HG03025 (cell line): ENCODE measurements around the gene RAB40C.

Experiments used
- ATAC-seq: cut with Tn5 transposase; IDR thresholded peaks from one replicate; pipeline ENCODE4 v1.9.1; 2021; ENCODE audit warnings: mild to moderate bottlenecking, moderate library complexity; ENCODE audit not compliant: unreplicated experiment, low FRiP score

The RAB40C gene

DNA sequence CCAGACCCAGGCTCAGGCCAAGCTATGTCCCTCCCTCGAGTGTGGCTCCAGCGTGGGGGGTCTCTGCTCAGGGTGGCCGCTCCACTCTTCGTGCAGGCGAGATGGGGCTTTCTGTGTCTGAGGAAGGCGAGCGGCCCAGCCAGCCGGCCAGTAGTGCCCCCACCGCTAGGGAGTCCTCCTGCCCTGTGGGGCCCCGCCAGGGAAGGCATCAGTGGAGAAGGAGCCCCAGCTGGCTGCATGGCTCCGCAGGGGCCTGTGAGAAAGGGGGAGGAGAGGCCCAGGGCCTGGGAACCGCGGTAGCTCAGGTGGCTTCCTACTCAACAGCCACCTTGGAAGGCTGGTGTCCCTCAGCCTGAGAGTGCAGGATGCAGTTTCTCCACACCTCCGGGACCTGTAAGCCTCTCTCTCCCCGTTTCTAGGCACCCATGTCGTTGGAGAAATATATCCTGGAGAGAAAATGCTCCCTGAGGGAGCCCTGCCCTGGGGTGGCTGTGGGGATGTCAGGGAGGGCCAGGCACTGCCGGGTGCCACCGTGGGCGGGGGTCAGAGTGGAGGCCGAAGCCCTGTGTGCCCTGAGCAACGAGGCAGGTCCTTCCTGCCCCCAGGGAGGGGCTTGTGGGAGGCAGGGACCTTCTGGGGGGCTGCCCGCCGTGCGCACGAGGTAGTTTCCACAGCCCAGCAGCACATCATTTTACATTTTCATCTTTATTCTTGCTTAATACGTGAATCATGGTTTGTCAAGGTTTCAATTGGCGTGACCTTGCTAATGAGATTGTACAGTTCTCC is 16.8 kb upstream of the RAB40C start:
- no peak for ATAC-seq

DNA sequence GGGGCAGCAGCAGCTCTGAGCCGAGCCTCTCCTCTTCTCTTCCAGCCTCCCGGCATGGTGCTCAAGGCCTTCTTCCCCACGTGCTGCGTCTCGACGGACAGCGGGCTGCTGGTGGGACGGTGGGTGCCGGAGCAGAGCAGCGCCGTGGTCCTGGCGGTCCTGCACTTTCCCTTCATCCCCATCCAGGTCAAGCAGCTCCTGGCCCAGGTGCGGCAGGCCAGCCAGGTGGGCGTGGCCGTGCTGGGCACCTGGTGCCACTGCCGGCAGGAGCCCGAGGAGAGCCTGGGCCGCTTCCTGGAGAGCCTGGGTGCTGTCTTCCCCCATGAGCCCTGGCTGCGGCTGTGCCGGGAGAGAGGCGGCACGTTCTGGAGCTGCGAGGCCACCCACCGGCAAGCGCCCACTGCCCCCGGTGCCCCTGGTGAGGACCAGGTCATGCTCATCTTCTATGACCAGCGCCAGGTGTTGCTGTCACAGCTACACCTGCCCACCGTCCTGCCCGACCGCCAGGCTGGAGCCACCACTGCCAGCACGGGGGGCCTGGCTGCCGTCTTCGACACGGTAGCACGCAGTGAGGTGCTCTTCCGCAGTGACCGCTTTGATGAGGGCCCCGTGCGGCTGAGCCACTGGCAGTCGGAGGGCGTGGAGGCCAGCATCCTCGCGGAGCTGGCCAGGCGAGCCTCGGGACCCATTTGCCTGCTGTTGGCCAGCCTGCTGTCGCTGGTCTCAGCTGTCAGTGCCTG is 15.7 kb upstream of the RAB40C start:
- ATAC-seq = no peak

DNA sequence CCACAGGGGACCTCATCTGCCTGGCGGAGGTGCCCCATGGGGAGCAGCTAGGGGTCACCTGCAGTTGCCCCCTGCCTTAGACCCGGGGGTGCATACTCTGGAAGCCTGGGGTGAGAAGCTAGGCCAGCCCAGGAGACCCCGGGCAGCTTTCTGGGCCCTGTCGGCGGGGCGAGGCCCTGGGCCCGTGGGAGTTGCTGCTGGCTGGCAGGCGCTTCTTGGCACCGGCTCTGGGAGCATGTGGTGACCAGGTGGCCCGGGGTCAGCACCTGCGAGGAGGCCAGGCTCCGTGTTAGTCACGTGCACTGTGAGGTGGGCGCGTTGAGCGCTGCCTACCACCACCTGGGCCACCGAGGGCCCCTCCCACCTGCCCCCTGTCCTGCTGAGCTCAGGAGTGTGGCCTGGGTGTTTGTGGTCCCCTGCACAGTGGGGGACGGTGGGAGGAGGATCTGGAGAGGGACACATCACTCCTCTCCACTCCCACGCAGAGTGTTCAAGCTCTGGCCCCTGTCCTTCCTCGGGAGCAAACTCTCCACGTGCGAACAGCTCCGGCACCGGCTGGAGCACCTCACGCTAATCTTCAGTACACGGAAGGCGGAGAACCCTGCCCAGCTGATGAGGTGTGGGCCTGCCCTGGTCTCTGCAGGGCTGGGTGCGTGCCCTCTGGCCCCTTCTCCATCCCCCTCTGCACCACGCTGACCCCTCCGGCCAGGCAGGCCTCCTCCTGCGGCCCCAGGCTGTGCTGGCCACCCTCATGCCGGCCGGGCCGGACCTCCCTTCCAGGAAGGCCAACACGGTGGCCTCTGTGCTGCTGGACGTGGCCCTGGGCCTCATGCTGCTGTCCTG is 14.3 kb upstream of the RAB40C start:
- ATAC-seq = no peak

DNA sequence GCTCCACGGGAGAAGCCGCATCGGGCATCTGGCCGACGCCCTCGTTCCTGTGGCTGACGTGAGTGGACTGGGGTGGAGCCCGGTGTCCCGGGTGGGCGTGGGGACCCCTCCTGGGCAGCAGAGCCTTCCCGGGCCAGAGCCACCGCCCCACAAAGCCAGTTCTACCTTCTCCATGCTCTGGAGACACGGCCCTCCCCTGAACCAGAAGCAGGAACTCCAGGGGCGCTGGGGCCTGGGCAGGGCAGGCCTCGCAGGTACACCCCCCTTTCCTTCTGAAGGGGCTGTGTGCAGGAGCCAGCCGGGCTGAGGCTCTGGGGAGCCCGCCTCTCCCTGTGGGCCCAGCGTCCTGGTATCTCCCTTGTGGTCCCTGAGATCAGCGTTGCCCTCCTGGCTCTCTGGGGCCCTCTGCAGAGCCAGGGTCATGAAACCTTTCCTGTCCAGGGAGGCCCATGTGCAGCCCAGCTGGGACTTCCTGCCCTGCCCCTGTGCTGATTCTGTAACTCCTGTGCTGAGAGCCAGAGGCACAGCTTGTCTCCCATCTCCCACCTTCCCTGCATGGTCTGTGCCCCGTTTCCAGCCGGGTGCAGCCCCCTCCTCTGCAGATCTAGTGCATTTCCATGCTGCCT is 13.6 kb upstream of the RAB40C start:
- no peak for ATAC-seq

DNA sequence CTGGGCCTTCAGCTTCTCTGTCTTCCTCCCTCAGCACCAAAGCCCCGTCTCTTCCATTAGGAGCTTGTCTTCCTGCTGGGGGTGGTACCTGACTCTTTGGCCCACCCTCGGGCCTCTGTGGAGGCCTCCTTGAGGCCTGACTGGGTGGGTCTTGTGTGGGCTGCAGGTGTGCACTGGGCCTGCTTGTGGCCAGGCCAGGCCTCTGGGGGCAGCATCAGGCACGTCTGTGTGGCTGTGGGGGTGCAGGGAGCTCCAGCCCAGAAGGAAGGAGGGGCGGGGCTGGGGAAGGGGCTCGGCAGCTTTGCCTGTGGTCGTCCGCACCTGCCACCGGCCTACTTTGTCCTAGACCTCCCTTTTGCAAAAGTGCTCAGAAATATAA is 13.1 kb upstream of the RAB40C start:
- ATAC-seq = no peak

DNA sequence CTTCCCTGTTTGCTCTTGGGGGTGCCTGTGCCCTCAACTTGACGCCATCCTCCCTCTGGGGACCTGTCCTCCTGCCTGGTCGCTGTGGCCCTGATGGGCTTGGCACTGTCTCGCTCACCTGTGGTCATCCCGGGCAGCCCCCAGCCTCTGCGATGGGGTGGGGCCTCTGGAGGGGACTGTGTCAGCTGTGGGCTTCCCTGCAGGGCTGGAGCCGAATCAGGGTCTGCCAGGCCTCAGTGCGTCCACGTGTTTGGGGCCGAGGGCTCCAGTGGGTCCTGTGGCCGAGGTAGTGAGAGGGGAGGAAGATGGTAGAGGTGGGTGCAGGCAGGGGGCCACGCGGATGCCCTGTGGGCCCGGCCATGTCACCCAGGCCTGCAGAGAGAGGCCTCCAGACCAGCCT is 12.1 kb upstream of the RAB40C start:
- ATAC-seq = no peak

DNA sequence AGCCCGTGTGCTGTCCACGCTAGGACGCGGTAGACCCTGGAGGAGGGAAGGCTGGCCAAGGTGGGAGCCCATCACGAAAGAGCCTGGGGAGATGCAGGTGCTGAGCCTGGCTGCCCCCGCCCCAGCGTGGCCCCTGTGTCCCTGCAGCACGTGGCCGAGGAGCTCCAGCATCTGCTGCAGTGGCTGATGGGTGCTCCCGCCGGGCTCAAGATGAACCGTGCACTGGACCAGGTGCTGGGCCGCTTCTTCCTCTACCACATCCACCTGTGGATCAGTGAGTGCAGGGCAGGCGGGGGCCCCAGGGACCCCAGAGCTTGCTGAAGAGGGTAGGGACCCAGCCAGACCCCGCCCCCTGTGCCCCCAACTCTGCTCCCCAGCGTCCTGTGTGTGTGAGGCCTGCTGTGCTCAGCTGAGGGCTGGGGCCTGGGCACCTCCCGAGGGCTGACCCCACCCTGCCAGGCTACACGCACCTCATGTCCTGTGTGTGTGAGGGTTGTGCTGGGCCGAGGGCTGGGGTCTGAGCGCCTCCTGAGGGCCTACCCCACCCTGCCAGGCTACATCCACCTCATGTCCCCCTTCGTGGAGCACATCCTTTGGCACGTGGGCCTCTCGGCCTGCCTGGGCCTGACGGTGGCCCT is 11.5 kb upstream of the RAB40C start:
- no peak for ATAC-seq

DNA sequence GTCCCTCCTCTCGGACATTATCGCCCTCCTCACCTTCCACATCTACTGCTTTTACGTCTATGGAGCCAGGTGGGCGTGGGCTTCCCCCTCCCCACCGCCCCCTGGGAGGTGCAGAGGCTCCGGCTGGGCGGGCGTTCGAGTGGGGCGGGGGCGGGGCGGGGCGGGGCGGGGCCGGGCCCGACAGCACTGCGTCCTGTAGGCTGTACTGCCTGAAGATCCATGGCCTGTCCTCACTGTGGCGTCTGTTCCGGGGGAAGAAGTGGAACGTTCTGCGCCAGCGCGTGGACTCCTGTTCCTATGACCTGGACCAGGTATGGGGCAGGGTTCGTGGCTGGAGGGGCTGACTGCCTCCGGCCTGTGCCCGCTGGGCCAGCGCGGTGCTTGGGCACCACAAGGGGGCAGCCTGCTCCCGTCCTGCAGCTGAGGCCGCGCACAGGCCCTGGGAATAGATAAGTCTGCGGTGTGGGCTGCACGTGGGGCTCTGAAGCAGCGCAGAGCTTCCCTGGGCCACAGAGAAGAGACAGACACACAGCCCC is 10.9 kb upstream of the RAB40C start:
- no peak for ATAC-seq

DNA sequence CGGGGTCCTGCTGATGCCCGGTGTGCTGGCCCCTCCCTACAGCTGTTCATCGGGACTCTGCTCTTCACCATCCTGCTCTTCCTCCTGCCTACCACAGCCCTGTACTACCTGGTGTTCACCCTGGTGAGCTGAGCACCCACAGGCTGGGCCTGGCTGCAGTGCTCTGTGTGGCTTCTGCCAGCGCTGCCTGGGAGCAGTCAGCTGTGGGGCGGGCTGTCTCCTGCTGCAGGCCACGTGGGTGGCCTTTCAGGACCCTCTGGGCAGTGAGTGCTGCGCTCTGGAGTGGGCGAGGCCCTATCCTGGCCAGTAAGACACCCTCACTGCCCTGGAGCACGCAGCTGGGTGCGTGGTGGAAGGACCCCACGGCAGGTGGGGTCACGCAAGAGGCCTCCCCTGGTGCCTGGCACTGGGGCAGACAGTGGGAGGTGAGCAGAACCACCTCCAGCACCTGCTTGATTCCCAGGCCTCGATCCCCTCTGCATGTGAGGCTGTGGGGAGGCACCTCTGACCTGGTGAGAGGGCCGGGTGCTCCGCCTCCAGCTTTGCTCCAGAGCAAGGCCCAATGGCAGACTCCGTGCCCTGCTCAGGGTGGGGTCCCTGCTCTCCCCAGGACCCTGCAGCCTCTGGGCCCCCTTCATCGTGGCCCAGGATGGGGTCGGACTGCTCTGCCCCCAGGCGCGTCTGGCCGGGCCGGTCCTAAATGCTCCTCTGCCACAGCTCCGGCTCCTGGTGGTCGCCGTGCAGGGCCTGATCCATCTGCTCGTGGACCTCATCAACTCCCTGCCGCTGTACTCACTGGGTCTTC is 9.5 kb upstream of the RAB40C start:
- no peak for ATAC-seq

DNA sequence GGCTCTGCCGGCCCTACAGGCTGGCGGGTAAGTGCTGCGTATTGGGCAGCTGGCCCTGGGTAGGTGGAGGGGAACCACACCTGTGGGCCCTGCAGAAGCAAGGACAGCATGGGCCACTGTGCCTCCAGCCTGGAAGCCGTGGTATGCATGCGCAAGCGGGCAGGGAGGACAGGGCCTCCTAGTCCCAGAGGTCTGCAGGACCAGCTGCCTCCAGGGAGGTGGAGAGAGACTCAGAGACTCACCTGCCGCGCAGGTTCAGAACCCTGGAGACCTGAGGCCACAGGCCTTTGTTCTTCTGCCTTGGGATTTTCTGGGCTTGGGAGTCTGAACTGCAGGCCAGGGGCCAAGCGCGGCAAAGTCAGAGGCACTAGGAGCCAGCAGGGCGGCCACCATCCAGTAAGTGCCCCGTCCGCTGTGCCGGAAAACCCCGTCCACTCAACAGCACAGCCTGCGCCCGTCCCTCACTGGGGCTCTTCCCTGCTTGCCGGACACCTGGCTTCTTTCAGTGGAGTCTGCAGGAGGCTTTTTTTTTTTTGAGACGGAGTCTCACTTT is 8.8 kb upstream of the RAB40C start:
- ATAC-seq = no peak

DNA sequence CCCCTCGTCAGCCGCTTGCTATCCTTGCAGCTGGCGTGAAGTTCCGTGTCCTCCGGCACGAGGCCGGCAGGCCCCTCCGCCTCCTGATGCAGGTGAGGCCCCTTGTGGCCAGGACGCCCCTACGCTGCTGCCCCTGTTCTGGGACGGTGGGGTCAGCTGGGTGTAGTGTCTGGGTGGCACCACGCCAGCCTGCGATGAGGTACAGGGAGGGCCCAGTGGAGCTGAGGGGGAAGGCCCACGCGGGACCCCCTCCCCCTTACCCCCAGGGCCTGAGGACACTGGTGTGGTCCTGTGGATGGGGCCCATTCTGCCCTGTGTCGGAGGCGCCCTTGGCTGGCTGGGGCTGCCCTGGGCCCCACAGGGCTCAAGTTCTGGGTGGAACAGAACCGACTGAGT is 7.7 kb upstream of the RAB40C start:
- no peak for ATAC-seq

DNA sequence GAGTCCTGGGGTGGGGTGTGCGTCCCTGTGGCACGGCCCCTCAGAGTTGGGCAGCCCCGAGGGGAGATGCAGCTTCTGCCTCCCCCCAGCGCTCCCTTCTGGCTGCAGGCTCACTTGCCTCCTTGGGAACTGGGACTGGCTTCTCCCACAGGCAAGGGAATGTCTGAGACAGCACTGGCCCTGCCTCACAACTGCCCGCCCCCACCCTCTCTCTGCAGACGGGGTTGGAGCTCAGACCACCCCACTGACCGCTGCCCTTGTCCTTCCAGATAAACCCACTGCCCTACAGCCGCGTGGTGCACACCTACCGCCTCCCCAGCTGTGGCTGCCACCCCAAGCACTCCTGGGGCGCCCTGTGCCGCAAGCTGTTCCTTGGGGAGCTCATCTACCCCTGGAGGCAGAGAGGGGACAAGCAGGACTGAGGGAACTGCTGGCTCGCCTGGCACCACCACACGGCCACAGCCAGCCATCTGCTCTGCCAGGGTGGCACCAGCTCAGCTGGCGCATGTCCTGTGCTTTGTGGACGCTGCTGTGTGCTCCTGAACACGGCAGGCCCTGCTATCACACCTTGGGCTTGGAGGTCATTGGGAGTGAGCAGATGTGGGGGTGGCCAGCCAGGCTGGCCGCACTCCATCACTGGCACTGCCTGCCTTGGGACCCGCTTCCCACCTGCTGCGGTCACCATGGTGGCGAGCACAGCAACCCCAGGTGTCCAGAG is 7.1 kb upstream of the RAB40C start:
- ATAC-seq = no peak

DNA sequence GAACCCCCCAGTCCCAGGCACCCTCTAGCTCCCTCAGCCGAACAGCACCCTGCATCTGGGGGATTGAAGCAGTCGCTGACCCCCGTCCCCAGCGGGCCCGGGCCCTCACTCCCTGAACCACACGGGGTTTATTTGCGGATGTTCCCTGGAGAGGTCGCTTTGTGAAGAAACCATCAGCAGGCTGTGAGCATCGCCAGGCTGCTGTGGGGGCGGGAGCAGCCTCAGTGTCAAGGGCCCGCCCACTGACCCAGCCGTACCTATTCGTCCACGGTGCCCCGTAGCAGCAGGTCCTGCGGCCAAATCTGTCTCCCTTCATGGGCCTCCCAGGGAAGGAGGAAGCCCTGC is 6.4 kb upstream of the RAB40C start:
- ATAC-seq = no peak

DNA sequence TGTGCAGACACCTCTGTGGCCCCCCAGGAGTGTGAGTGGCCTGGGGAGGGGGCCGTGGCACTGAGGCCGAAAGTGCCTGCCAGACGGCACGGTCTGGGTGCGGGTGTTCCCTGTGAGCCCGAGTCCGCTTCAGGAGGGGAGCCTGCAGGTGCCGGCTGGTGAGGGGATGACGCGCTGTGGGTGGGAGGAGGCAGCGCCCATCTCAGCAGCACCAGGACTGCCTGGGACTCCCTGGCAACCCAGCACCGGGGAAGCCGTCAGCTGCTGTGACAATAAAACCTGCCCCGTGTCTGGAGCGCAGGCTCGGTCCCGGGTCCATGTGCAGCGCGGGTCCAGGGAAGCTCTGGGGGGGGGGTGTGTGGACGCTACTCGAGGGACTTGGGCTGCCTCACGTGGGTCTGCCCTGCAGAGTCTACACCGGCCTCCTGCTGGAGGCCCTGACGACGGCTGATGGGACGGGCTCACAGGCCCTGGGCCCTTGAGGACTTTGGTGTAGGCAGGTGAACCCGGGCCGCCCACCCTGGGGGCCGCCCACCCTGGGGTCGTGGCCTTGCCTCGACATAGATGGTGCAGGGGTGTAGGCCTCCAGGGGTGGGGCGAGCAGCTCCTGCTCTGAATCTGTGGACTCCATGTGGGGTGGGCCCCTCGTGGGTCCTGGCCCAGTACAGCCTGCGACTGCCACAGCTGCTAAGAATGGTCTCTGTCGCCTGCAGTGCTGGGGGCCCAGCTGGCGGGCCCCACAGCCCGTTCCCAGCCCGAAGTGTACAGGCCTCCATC is 5.9 kb upstream of the RAB40C start:
- ATAC-seq = no peak

DNA sequence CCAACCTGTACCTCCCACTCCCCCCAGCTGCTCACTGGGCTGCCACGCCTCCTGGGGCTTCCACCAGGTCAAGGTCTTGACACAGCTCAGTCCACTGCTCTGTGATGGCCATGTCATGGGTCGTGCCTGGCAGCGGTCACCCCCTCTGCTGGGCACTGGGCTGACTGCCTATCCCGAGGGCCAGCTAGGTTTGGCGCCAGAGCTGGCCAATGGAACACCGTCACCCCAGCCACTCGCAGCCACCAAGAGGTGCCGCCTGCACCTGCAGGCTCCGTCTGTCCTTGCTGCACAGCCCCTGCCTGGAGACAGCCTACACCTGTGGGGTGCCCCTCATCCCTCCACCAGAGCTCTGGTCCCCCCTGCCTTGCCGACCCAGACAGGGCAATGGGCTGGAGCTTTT is 4.5 kb upstream of the RAB40C start:
- no peak for ATAC-seq

DNA sequence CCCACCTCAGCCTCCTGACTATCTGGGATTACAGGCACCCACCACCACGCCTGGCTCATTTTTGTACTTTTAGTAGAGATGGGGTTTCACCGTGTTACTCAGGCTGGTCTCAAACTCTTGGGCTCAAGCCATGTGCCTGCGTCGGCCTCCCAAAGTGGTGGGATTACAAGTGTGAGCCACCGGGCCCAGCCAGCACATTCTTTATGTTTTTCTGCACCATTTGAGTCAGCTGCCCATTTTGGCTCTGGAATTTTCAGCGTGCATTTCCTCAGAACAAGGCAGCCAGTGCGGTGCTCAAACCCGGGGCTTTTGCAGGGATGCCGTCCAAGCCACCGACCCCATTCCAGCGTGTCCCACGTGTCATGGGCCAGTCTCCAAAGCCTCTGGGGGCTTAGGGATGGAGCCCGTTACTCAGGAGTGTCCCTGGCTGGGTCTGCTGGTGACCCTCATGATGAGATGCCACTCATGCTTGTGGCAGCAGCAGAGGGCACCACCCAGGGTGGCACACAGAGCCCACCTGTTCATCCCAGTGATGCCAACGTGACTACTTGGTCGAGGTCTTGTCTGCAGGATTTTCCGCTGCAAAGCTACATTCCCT is 3.7 kb upstream of the RAB40C start:
- ATAC-seq = no peak
